HG03575 (cell line): ENCODE results near the gene GAK.

Experiments used
- ATAC-seq: cut with Tn5 transposase; IDR thresholded peaks from one replicate; pipeline ENCODE4 v1.9.1; 2021; ENCODE audit not compliant: unreplicated experiment, insufficient number of reproducible peaks, low FRiP score; ENCODE audit errors: extremely low read depth

Gene GAK

GRCh38 chr4:898123-898522 lies 34.0 kb downstream of the GAK start:
- ATAC-seq: no peak

DNA sequence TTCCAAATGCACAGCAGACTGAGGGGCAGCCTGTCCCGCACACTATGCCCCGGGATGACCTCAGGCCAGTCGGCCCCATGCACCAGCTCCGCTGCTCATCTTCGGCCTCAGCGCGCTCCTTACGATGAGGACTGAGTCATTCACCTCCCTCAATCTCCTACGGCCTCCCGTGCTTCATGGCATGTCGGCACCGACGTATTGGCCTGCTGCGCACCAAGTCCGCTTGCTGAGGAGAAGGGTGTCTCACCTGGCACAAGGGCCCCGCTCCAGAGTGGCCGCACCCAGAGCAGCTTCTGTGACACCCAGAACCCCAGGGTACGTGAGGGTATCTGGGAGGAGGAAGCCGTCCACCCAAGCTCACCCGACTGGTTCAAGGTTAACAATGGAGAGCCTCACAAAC lies 35.5 kb downstream of the GAK start:
- no peak for ATAC-seq

DNA sequence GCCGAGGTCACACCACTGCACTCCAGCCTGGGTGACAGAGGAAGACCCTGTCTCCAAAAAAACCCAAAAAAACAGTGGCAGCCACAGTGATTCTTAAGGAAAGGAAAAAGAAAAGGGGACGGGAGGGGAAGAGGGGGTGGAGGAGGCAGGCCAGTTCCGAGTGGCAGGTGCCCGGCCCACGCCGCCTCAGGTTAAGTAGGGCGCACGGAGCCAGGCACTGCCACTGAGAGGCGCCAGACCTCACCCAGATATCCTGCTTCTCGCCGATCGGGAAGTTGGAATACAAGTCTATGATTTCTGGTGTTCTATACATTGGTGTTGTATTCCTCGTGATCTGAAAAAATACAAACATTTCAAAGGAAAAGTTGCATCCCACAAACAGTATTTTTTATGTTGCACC lies 35.9 kb downstream of the GAK start:
- no peak for ATAC-seq

- no peak for ATAC-seq
Observed at GRCh38 chr4:895596-895995, 36.5 kb downstream of the GAK start.

GRCh38 chr4:893995-894705 lies 38.0 kb downstream of the GAK start:
- ATAC-seq: no peak

DNA sequence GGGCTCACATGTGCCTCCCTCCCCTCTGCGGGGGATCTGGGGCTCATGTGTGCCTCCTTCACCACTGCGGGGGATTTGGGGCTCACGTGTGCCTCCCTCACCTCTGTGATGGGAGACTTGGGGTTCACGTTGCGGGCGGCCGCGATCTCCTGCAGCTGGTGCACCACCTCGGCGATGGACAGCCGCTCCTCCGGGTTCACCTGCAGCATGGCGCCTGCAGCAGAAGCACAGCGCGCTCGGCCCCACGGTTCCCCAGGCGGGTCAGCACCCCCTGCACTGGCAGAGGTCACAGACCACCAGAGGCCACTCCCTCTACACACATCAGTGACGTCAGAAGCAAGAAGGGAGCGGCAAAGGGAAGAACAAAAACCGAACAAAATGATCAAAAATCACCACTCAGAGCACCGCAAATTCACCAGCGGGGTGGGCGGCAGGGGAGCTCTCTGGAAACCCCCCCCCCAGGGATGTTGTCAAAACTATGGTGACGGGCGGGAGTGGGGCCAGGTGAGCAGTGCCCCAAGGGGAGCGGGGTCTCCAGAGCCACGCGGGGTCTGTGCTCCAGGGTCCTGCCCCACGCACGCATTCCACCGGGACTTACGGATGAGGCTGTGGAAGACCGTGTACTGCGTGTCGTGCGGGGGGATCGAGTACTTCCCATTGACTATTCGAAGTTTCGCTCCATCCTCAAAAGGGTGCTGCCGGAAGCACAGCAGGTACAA lies 38.7 kb downstream of the GAK start:
- no peak for ATAC-seq

DNA sequence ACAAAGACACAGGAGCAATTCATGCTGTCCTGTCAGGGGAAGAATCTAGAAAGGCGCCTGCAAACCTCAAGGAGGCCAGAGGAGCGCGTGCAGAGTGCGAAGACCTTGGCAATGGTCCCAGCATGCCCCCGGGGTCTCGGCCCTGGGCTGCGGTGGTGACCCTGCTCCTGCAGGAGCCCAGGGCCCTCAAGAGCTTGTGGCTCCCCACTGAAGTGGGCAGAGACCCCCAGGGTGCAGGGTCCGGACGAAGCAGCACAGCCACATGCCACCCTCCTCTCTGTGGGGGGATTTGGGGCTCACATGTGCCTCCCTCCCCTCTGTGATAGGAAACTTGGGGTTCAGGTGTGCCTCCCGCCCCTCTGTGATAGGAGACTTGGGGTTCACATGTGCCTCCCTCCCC lies 39.3 kb downstream of the GAK start:
- no peak for ATAC-seq

DNA sequence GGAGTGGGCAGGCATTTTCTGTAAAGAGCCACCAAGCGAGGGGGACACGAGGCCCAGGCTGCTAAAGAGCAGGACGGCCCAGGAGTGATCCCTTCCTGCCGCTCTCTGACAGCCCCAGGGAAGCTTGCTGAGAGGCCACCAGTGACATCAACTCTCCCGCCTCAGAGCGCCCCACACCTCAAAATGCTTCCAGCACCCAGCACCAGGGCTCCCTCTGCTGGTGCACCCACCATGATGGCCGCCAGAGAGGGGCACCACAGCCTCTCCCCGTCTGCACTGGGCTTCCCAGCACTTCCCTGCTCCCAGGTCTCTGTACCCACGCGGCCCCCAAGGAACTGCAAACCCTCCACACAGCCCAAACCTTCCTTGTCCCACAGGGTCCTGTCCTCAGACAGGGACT lies 40.4 kb downstream of the GAK start:
- ATAC-seq: no peak

DNA sequence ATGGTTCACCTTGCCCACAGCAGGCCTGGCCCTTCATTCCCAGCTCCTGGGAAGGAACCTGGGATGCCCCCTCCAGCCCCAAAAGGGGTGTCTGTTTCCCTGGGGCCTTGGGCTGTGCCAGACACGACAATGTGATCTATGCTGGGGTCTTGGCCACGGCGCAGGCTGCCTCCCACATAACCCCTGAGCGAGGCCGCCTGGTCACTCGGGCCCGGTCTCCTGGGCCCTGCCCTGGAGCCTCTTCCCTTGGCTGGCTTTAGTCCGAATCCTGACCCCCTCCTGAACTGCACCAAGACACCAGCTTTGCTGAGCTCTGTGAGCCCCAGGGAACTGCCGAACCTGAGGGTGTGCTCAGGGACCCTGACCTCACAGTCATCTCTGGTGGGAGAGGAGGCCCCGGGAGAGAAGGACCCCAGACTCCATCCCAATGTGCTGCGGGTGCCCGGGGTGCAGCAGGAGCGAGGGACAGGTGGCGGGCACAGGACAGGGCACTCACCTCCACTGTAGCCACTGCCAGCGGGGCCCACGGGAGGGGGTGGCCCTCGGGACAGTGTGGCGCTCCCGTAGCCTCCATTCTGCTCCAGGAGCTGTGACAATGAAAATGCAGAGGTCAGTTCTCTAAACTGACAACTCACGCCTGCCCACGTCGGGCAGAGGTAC lies 42.0 kb downstream of the GAK start:
- no peak for ATAC-seq

GRCh38 chr4:889516-889915 lies 42.6 kb downstream of the GAK start:
- ATAC-seq: no peak

DNA sequence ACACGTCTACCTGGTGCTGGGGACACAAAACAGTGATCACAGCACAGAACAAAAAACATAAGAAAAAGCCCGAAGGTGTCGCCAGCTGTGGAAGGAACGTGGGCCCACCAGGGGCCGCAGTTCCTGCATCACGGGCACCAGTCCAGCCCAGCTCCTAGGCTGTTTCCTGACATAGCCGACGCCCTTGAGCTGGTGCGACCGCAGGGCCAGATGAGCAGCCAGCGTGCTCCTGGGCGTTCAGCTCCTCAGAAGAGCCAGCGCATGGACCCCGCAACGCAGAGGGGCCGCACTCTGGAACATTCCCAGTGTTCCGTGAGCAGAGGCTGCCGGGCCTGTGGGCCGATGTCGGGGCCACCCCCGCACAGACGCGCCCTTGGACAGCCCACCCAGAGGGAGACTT lies 44.1 kb downstream of the GAK start:
- no peak for ATAC-seq

- no peak for ATAC-seq
Observed at GRCh38 chr4:887034-887763, 44.9 kb downstream of the GAK start.

- no peak for ATAC-seq
Observed at GRCh38 chr4:886244-886643, 45.9 kb downstream of the GAK start.

- no peak for ATAC-seq
Observed at GRCh38 chr4:885353-885752, 46.8 kb downstream of the GAK start.

DNA sequence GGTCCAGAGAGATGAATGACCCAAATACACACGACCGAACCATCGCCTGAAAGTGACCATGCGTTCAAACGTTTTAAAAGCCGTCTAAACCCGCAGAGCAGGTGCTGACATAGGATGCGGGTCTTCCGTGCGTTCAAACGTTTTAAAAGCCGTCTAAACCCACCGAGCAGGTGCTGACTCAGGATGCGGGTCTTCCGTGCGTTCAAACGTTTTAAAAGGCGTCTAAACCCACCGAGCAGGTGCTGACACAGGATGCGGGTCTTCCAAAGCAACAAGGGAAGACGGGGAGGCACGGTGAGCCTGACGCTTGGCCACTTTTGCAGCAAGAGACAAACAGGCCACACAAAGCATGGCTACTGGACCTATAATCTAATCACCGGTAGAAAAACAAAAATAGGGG lies 47.2 kb downstream of the GAK start:
- no peak for ATAC-seq

DNA sequence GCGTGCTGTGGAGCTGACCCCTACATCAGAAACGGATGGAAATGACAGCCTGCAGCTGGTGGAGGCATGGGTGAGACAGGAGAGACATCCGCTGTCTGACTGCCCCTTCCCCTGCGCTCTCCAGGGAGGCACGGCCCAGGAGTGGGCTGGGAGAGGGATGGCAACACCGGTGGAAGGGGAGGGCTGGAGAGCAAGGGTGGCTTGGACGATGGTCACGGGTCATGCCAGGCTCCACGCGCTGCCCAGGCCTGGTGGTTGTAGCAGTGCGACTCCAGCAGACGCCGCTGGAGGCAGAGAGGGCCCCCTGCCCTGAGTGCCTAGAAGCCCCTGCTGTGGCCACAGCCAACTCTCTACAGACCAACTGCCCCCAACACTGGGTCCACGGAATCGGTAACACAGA lies 47.9 kb downstream of the GAK start:
- ATAC-seq: no peak

DNA sequence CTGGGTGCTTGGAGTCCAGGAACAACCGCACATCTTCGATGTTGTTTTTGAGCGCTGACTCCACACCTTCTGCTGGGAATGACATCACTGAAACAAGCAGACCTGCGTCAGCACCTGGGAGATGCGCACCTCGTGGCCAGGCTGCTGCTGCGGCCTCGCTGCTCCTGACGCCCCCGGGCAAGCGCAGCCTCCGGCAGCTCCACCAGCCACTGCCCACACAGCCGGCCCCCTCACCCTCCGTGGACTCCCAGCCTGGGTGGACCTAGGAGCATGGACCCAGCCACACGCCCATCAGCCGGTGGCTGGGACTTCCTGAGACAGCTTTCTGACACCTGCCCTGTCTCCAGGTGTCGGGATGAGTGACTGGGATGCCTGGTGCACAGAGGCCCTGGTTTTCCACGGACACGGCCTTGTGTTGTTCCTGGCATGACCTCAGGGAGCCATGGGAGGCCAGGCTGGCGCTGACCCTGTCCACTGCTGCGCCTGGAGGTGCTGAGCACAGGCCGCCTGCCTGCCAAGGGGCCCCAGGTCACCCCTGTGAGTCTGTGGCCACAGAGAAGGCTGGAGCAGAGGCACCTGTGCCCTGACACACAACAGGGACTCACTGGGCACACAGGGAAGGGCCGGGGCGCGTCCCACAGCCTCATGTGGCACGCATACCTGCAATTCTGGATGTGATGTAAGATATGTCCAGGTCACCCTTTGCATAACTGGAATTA lies 48.6 kb downstream of the GAK start:
- no peak for ATAC-seq

DNA sequence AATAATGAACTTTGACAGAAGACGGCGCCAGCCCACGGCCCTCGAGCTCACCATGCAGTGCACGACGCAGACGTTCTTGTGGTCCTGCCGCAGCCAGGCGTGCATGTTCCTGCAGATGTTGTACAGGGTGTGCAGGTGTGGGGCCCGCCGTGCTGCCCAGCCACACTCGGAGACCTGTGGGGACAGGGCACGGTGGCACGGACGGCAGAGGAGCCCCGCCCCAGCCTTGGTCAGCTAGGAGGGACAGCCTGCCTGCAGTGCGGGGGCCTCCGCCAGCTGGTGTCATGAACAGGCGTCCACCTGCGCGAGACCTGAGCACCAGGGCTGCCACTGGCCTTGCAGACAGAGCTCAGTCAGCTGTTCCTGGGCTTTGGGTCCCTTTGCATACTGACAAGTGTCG lies 49.5 kb downstream of the GAK start:
- ATAC-seq: no peak

DNA sequence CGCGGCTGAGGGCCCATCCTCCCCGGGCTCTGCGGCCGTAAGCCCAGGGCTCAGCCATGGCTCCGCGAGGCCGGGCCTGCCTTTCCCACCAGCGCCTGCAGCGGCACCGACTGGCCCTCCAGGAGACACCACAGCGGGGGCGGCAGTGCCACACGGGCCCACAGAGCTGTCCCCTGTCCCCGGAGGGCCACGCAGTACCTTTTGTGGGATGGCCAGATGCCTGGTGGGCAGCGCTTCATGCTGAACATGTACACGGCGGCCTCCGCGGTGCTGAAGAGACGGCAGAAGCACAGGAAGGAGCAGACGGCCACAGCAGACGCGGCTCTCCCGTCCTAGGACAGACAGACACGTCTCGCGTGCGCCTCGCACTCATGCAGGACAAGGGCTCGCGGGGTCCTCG lies 50.4 kb downstream of the GAK start:
- ATAC-seq: no peak
